ENCODE data around the gene LRRC39.

DNA sequence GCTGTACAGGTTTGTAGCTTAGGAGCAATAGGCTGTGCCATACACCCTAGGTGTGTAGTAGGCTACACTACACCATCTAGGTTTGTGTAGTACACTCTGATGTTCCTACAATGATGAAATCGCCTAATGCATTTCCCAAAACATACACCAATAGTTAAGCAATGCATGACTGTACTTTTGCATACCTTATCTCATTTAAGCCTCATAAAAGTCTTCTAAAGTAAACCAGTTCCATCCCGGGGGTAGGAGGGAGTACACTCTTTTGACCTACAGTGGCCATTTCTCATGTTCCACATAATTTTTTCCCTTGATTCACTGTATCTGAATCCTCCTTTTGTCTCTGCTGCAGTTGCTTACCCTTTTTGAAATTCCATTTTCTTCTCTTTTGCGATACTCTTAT lies 32.9 kb downstream of the LRRC39 start:
- TF ChIP-seq, protein P1, sequence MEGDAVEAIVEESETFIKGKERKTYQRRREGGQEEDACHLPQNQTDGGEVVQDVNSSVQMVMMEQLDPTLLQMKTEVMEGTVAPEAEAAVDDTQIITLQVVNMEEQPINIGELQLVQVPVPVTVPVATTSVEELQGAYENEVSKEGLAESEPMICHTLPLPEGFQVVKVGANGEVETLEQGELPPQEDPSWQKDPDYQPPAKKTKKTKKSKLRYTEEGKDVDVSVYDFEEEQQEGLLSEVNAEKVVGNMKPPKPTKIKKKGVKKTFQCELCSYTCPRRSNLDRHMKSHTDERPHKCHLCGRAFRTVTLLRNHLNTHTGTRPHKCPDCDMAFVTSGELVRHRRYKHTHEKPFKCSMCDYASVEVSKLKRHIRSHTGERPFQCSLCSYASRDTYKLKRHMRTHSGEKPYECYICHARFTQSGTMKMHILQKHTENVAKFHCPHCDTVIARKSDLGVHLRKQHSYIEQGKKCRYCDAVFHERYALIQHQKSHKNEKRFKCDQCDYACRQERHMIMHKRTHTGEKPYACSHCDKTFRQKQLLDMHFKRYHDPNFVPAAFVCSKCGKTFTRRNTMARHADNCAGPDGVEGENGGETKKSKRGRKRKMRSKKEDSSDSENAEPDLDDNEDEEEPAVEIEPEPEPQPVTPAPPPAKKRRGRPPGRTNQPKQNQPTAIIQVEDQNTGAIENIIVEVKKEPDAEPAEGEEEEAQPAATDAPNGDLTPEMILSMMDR (IDR thresholded peaks at IDR 0.05), result no peak
- no peak for TF ChIP-seq POLR2AphosphoS5 (IDR thresholded peaks at IDR 0.05)
- TF ChIP-seq EP300 (IDR thresholded peaks at IDR 0.05; ENCODE audit: low read depth), result no peak

Measured in transverse colon (tissue), 4 donors.